ENCODE results near the gene SYT1. TPM values are rescaled to one million over a fixed set of nuclear protein-coding genes. Genes with fewer than 3 reads are reported as not detected.

SYT1 gene
- total RNA-seq, 1 experiment from 2014 or later, result not detected

GRCh38 chr12:79266343-79267144 lies 402.0 kb downstream of the SYT1 start:
- DNase-seq (ENCODE audit: low read depth, low spot score), result no peak
- in situ Hi-C loops (cut with HindIII; ENCODE audit: low pct_unique_long_range_greater_than_20kb, low sequenced_read_pairs), result no loop called here

GRCh38 chr12:79267580-79267979 lies 403.0 kb downstream of the SYT1 start:
- in situ Hi-C loops (cut with HindIII; ENCODE audit: low pct_unique_long_range_greater_than_20kb, low sequenced_read_pairs), result no loop called here
- no peak for DNase-seq (ENCODE audit: low read depth, low spot score)

GRCh38 chr12:79274501-79275064 lies 410.0 kb downstream of the SYT1 start:
- DNase-seq (ENCODE audit: low read depth, low spot score), result no peak
- in situ Hi-C loops (cut with HindIII; ENCODE audit: low pct_unique_long_range_greater_than_20kb, low sequenced_read_pairs), result no loop called here

GRCh38 chr12:79275631-79276030 lies 411.1 kb downstream of the SYT1 start:
- no peak for DNase-seq (ENCODE audit: low read depth, low spot score)
- in situ Hi-C loops (cut with HindIII; ENCODE audit: low pct_unique_long_range_greater_than_20kb, low sequenced_read_pairs), result no loop called here

GRCh38 chr12:79283364-79283763 lies 418.8 kb downstream of the SYT1 start:
- no peak for DNase-seq (ENCODE audit: low read depth, low spot score)
- in situ Hi-C loops (cut with HindIII; ENCODE audit: low pct_unique_long_range_greater_than_20kb, low sequenced_read_pairs), result no loop called here

- in situ Hi-C loops (cut with HindIII; ENCODE audit: low pct_unique_long_range_greater_than_20kb, low sequenced_read_pairs), result no loop called here
- no peak for DNase-seq (ENCODE audit: low read depth, low spot score)
These were observed 424.3 kb downstream of the SYT1 start for GRCh38 chr12:79288911-79289310.

- in situ Hi-C loops (cut with HindIII; ENCODE audit: low pct_unique_long_range_greater_than_20kb, low sequenced_read_pairs), result no loop called here
- DNase-seq (ENCODE audit: low read depth, low spot score), result no peak
These were observed 427.1 kb downstream of the SYT1 start for GRCh38 chr12:79291711-79292110.

GRCh38 chr12:79294590-79294989 lies 430.0 kb downstream of the SYT1 start:
- in situ Hi-C loops (cut with HindIII; ENCODE audit: low pct_unique_long_range_greater_than_20kb, low sequenced_read_pairs), result no loop called here
- DNase-seq (ENCODE audit: low read depth, low spot score), result no peak

- in situ Hi-C loops (cut with HindIII; ENCODE audit: low pct_unique_long_range_greater_than_20kb, low sequenced_read_pairs), result no loop called here
These were observed 431.0 kb downstream of the SYT1 start for GRCh38 chr12:79295572-79295971.

GRCh38 chr12:79296133-79296532 lies 431.6 kb downstream of the SYT1 start:
- in situ Hi-C loops (cut with HindIII; ENCODE audit: low pct_unique_long_range_greater_than_20kb, low sequenced_read_pairs), result no loop called here
- no peak for DNase-seq (ENCODE audit: low read depth, low spot score)

More at GRCh38 chr12:79295572-79295971, 431.0 kb downstream of the SYT1 start:
- no peak for DNase-seq (ENCODE audit: low read depth, low spot score)

GRCh38 chr12:79296871-79297270 lies 432.3 kb downstream of the SYT1 start:
- DNase-seq (ENCODE audit: low read depth, low spot score), result no peak
- in situ Hi-C loops (cut with HindIII; ENCODE audit: low pct_unique_long_range_greater_than_20kb, low sequenced_read_pairs), result no loop called here

- no peak for DNase-seq (ENCODE audit: low read depth, low spot score)
- in situ Hi-C loops (cut with HindIII; ENCODE audit: low pct_unique_long_range_greater_than_20kb, low sequenced_read_pairs), result no loop called here
These were observed 433.9 kb downstream of the SYT1 start for GRCh38 chr12:79298506-79298905.

- no peak for DNase-seq (ENCODE audit: low read depth, low spot score)
- in situ Hi-C loops (cut with HindIII; ENCODE audit: low pct_unique_long_range_greater_than_20kb, low sequenced_read_pairs), result no loop called here
These were observed 435.0 kb downstream of the SYT1 start for GRCh38 chr12:79299447-79300198.

GRCh38 chr12:79300199-79300568 lies 435.6 kb downstream of the SYT1 start:
- no peak for DNase-seq (ENCODE audit: low read depth, low spot score)
- in situ Hi-C loops (cut with HindIII; ENCODE audit: low pct_unique_long_range_greater_than_20kb, low sequenced_read_pairs), result no loop called here

- in situ Hi-C loops (cut with HindIII; ENCODE audit: low pct_unique_long_range_greater_than_20kb, low sequenced_read_pairs), result no loop called here
These were observed 436.6 kb downstream of the SYT1 start for GRCh38 chr12:79301181-79301580.

GRCh38 chr12:79302162-79302814 lies 437.7 kb downstream of the SYT1 start:
- no peak for DNase-seq (ENCODE audit: low read depth, low spot score)
- in situ Hi-C loops (cut with HindIII; ENCODE audit: low pct_unique_long_range_greater_than_20kb, low sequenced_read_pairs), result no loop called here

More at GRCh38 chr12:79301181-79301580, 436.6 kb downstream of the SYT1 start:
- no peak for DNase-seq (ENCODE audit: low read depth, low spot score)

GRCh38 chr12:79307340-79307739 lies 442.8 kb downstream of the SYT1 start:
- DNase-seq (ENCODE audit: low read depth, low spot score), result no peak
- in situ Hi-C loops (cut with HindIII; ENCODE audit: low pct_unique_long_range_greater_than_20kb, low sequenced_read_pairs), result no loop called here

- in situ Hi-C loops (cut with HindIII; ENCODE audit: low pct_unique_long_range_greater_than_20kb, low sequenced_read_pairs), result no loop called here
- no peak for DNase-seq (ENCODE audit: low read depth, low spot score)
These were observed 444.5 kb downstream of the SYT1 start for GRCh38 chr12:79309039-79309438.

Measured in SK-MEL-5 (cell line).